Parietal lobe (tissue), 1 donor: ENCODE measurements around the gene INSM1. TPM values are rescaled to one million over a fixed set of nuclear protein-coding genes. Genes with fewer than 3 reads are reported as not detected.

ENCODE experiments used
- total RNA-seq: library from RNA; depleted of rRNA; stranded (reverse); fragments of >200 nt; gene quantifications from one replicate; pipeline ENCODE4 v1.2.3, GENCODE V29; 2014

The INSM1 gene
- total RNA-seq: 20.3 TPM

DNA sequence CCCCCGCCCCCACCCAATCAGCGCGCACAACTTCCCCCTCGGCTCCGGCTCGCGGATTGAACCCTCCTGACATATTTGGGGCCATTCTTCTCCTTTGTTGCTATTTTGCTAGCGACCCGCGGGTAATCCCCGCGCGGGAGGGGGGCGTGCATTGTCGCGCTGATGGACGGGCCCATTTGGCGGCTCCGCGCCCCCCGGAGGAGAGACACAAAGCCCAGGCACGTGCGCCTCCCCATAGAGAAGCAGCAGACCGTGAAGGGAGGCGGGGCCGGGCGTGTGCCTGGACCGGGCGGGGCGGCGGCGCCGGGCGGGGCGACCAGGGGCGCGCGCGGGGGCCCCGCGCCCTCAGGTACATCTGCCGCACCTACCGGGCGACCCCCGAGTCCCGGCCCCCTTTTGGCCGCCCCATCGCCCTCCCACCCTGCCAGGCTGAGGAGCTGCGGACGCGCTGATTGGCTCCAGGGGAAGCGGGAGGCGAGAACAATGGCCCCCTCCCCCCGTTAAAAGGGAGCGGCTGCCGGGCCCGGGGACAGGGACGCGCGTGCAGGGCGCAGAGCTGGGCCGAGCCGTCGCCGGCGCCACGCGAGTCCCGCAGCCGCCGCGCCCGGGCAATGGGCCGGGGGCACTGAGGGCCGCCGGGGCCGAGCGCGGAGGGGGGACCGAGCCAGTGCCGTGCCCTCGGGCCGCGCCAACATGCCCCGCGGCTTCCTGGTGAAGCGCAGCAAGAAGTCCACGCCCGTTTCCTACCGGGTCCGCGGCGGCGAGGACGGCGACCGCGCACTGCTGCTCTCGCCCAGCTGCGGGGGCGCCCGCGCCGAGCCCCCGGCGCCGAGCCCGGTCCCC lies at the start of gene INSM1:
Gene INSM1 (plus strand): TSS at position 530 of the 843 bp plus-strand sequence. CDS start 164 bp downstream, at position 694.

